H1 (cell line): ENCODE results near the gene LUZP1. TPM values are rescaled to one million over a fixed set of nuclear protein-coding genes. Genes with fewer than 3 reads are reported as not detected.
"Not testable (repeated sequence)": the region's sequence is repeated elsewhere in the genome, so short reads cannot be mapped to it uniquely, and the experiment has no call there.

Experiments
- CTCF ChIA-PET: fragments of 300-600 bp; sonication (Branson Sonifier 250); formaldehyde crosslinking; loops from one replicate; lab custom pipeline; 2021; ENCODE audit not compliant: partially characterized antibody; lab: Charles Lee
- POLR2A ChIA-PET: fragments of 300-600 bp; sonication (Branson Sonifier 250); formaldehyde crosslinking; loops from one replicate; lab custom pipeline; 2021; ENCODE audit warnings: inconsistent platforms; ENCODE audit not compliant: partially characterized antibody; lab: Charles Lee
- DNase-seq, 2 experiments: peaks; one replicate each; pipeline versions ENCODE4 v3.0.0 to v3.0.0-alpha.2; 2010 to 2022; ENCODE audit warnings: low spot score in 2 of 2, low read depth in 1 of 2, mixed read lengths in 1 of 2
- FAIRE-seq: peaks from 2 replicates; lab custom pipeline; 2011; peaks lifted over from hg19 to GRCh38; lab: Jason Lieb, UNC
- H2AFZ ChIP-seq: 2 replicates; pipeline ENCODE4 v1.8.1; 2012; ENCODE audit warnings: low read length, inconsistent platforms
- H2AK5ac ChIP-seq: 2 replicates; pipeline ENCODE4 v1.6.1; 2013; ENCODE audit warnings: low read depth, low read length
- H2BK120ac ChIP-seq: replicated peaks from 2 replicates; pipeline ENCODE3; 2013; ENCODE audit warnings: low read depth, low read length, inconsistent platforms
- H2BK12ac ChIP-seq: 2 replicates; pipeline ENCODE4 v1.6.1; 2013; ENCODE audit warnings: low read depth, low read length
- H2BK15ac ChIP-seq: 2 replicates; pipeline ENCODE4 v1.6.1; 2013; ENCODE audit warnings: low read length
- H2BK20ac ChIP-seq: 2 replicates; pipeline ENCODE4 v1.6.1; 2013; ENCODE audit warnings: low read length
- H2BK5ac ChIP-seq: 2 replicates; pipeline ENCODE4 v1.6.1; 2013; ENCODE audit warnings: low read depth, low read length
- H3K14ac ChIP-seq: 2 replicates; pipeline ENCODE4 v1.6.1; 2013; ENCODE audit warnings: inconsistent platforms; ENCODE audit not compliant: insufficient read length
- H3K18ac ChIP-seq: 2 replicates; pipeline ENCODE4 v1.6.1; 2013; ENCODE audit warnings: low read length; ENCODE audit errors: extremely low read depth
- H3K23ac ChIP-seq: 2 replicates; pipeline ENCODE4 v1.6.1; 2013; ENCODE audit warnings: inconsistent platforms; ENCODE audit not compliant: insufficient read length
- H3K23me2 ChIP-seq: 2 replicates; pipeline ENCODE4 v1.6.1; 2013; ENCODE audit warnings: low read depth, low read length
- H3K27ac ChIP-seq: 2 replicates; pipeline ENCODE4 v1.6.1; 2011; ENCODE audit warnings: low read depth, low read length, inconsistent platforms
- H3K27me3 ChIP-seq, 4 experiments: replicated peaks in 1 of 4; 1 replicate in 1 of 4; 2 replicates in 3 of 4; pipeline versions ENCODE4 v1.6.1 to v1.8.1; 2011 to 2013; ENCODE audit warnings: low read length in 3 of 4, mild to moderate bottlenecking in 3 of 4, inconsistent platforms in 2 of 4, mixed read lengths in 2 of 4, moderate library complexity in 1 of 4; ENCODE audit not compliant: control insufficient read depth in 3 of 4, insufficient read depth in 3 of 4; ENCODE audit errors: extremely low read depth in 1 of 4
- H3K36me3 ChIP-seq, 4 experiments: 2 replicates each; pipeline versions ENCODE4 v1.6.1 to v1.8.1; 2011 to 2013; ENCODE audit warnings: mild to moderate bottlenecking in 4 of 4, low read length in 3 of 4, moderate library complexity in 2 of 4, control low read depth in 1 of 4, inconsistent platforms in 1 of 4; ENCODE audit not compliant: insufficient read depth in 4 of 4, control insufficient read depth in 2 of 4
- H3K4ac ChIP-seq: replicated peaks from 2 replicates; pipeline ENCODE3; 2013; ENCODE audit warnings: low read length, low read depth, mixed read lengths, inconsistent platforms; ENCODE audit not compliant: insufficient read length
- H3K4me1 ChIP-seq, 4 experiments: replicated peaks in 1 of 4; 1 replicate in 1 of 4; 2 replicates in 3 of 4; pipeline versions ENCODE4 v1.6.1 to v1.8.1; 2011 to 2013; ENCODE audit warnings: low read length in 3 of 4, inconsistent platforms in 2 of 4, mixed read lengths in 1 of 4; ENCODE audit not compliant: insufficient read depth in 4 of 4, control insufficient read depth in 3 of 4
- H3K4me2 ChIP-seq, 2 experiments: 2 replicates each; pipeline versions ENCODE4 v1.6.1 to v1.8.1; 2011 to 2013; ENCODE audit warnings: low read depth in 2 of 2, low read length in 2 of 2, control low read depth in 1 of 2, inconsistent platforms in 1 of 2, mild to moderate bottlenecking in 1 of 2; ENCODE audit not compliant: insufficient read depth in 1 of 2
- H3K4me3 ChIP-seq, 4 experiments: fragments of 200-600, 300-600 bp in 1 of 4; sonication (generic), shearing (Covaris generic), sonication (Bioruptor Twin) in 1 of 4; 2 replicates each; pipeline versions ENCODE4 v1.5.1 to v1.8.1; 2011 to 2016; ENCODE audit warnings: low read length in 4 of 4, low read depth in 3 of 4, control low read depth in 2 of 4, inconsistent platforms in 2 of 4, mild to moderate bottlenecking in 2 of 4, mixed read lengths in 1 of 4, moderate library complexity in 1 of 4; ENCODE audit not compliant: insufficient read depth in 2 of 4; ENCODE audit errors: extremely low read depth in 1 of 4
- H3K56ac ChIP-seq: replicated peaks from 2 replicates; pipeline ENCODE3; 2013; ENCODE audit warnings: low read depth, mild to moderate bottlenecking, mixed read lengths, low read length, inconsistent platforms; ENCODE audit not compliant: insufficient read length
- H3K79me1 ChIP-seq: 2 replicates; pipeline ENCODE4 v1.6.1; 2013; ENCODE audit warnings: low read depth, low read length, control low read depth
- H3K79me2 ChIP-seq, 2 experiments: 2 replicates each; pipeline versions ENCODE4 v1.6.1 to v1.8.1; 2012 to 2013; ENCODE audit warnings: low read length in 2 of 2, mild to moderate bottlenecking in 2 of 2, inconsistent platforms in 1 of 2; ENCODE audit not compliant: insufficient read depth in 2 of 2, control insufficient read depth in 1 of 2
- H3K9ac ChIP-seq, 4 experiments: replicated peaks in 1 of 4; 1 replicate in 1 of 4; 2 replicates in 3 of 4; pipeline versions ENCODE4 v1.6.1 to v1.8.1; 2011 to 2013; ENCODE audit warnings: low read depth in 3 of 4, low read length in 3 of 4, control low read depth in 2 of 4, mild to moderate bottlenecking in 2 of 4, moderate library complexity in 2 of 4, inconsistent platforms in 1 of 4; ENCODE audit errors: extremely low read depth in 1 of 4
- H3K9me3 ChIP-seq, 2 experiments: 2 replicates each; pipeline versions ENCODE4 v1.6.1 to v1.8.1; 2012 to 2013; ENCODE audit warnings: mild to moderate bottlenecking in 2 of 2, moderate library complexity in 2 of 2, control low read depth in 1 of 2, inconsistent platforms in 1 of 2, low read depth in 1 of 2, low read length in 1 of 2, mixed read lengths in 1 of 2; ENCODE audit not compliant: insufficient read depth in 2 of 2
- H4K20me1 ChIP-seq, 2 experiments: replicated peaks in 1 of 2; 2 replicates each; pipeline versions ENCODE3 to v1.8.1; 2011 to 2013; ENCODE audit warnings: inconsistent platforms in 2 of 2, low read length in 2 of 2, mild to moderate bottlenecking in 1 of 2; ENCODE audit not compliant: insufficient read depth in 2 of 2, control insufficient read depth in 1 of 2
- H4K5ac ChIP-seq: 2 replicates; pipeline ENCODE4 v1.6.1; 2013; ENCODE audit warnings: low read length, low read depth, mixed read lengths, inconsistent platforms; ENCODE audit not compliant: insufficient read length
- H4K8ac ChIP-seq: 2 replicates; pipeline ENCODE4 v1.8.0; 2013; ENCODE audit warnings: mild to moderate bottlenecking, moderate library complexity, low read length, inconsistent platforms; ENCODE audit not compliant: insufficient read depth; ENCODE audit errors: extremely low read depth
- H4K91ac ChIP-seq: replicated peaks from 2 replicates; pipeline ENCODE3; 2013; ENCODE audit warnings: low read length, mixed read lengths, inconsistent platforms; ENCODE audit not compliant: insufficient read length
- WGBS, 2 experiments: shearing (Covaris generic) in 1 of 2; methylation state at CpG; one replicate each; pipeline versions ENCODE4 v1.1.6 to v1.1.7; 2013 to 2015; ENCODE audit warnings: low lambda C conversion rate in 2 of 2, mixed read lengths in 2 of 2, inconsistent platforms in 1 of 2, low coverage in 1 of 2, missing lambda C conversion rate in 1 of 2; ENCODE audit not compliant: insufficient replicate concordance in 2 of 2, insufficient coverage in 1 of 2, insufficient read length in 1 of 2; ENCODE audit errors: extremely low coverage in 1 of 2, missing lambda C conversion rate in 1 of 2; 5-methylcytosine and 5-hydroxymethylcytosine counted together
- polyA plus RNA-seq, 7 experiments: library from polyadenylated mRNA; depleted of rRNA in 3 of 7; stranded (reverse) in 5 of 7; unstranded in 2 of 7; fragments of >200 nt in 5 of 7; fragments of 200-250 nt in 2 of 7; gene quantifications; 1 replicate in 5 of 7; 2 replicates in 1 of 7; 4 replicates in 1 of 7; pipeline versions ENCODE4 v1.2.1 to v1.2.3, GENCODE V29; 2011 to 2013; ENCODE audit warnings: missing spikeins in 2 of 7, mixed read lengths in 2 of 7
- total RNA-seq: library from RNA; stranded (reverse); fragmentation: NEBNext Ultra II Directional; extraction: Animal tissue kit (Norgen Biotek cat#: 25700); gene quantifications from 2 replicates; pipeline ENCODE4 v1.2.1, GENCODE V29; 2021

LUZP1 gene
- total and polyA plus RNA-seq, 2 of the 8 experiments (the other 6 are each of a cell fraction or from before 2014, with no cell fraction given) = 14.0 to 60.5 TPM

DNA sequence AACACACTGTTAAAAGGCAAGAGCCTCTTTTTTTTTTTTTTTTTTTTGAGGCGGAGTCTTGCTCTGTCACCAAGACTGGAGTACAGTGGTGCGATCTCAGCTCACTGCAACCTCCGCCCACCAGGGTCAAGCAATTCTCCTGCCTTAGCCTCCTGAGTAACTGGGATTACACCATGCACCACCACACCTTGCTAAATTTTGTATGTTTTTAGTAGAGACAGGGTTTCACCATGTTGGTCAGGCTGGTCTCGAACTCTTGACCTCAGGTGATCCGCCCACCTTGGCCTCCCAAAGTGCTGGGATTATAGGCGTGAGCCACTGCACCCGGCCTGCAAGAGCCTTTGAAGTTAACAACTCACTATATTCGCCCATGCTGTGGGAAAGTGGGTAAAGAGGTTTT is 39.1 kb upstream of the LUZP1 start:
- H4K8ac ChIP-seq, H3K18ac ChIP-seq, H3K79me2 ChIP-seq, H3K9ac ChIP-seq, H3K23ac ChIP-seq, H2BK20ac ChIP-seq, H2BK15ac ChIP-seq, H2BK12ac ChIP-seq, H4K91ac ChIP-seq, H4K20me1 ChIP-seq, H3K36me3 ChIP-seq, H3K4me1 ChIP-seq, H4K5ac ChIP-seq, H2AK5ac ChIP-seq, H3K79me1 ChIP-seq, H3K56ac ChIP-seq, H2BK120ac ChIP-seq, H3K27me3 ChIP-seq, H2BK5ac ChIP-seq, H3K9me3 ChIP-seq, H2AFZ ChIP-seq, FAIRE-seq, H3K4ac ChIP-seq, H3K4me3 ChIP-seq, DNase-seq, H3K27ac ChIP-seq, H3K23me2 ChIP-seq, H3K14ac ChIP-seq, H3K4me2 ChIP-seq: not testable (repeated sequence)
- CTCF ChIA-PET = interaction anchor here (0.7 to 1.3 kb wide), 3 partner anchors 8 to 44 kb away, joined by 4 to 7 read pairs (median 5); no protein-coding TSS in a partner anchor
- 88% methylated on average over 7 of the region's 8 CpGs; no CpG with 5 or more reads in 1 of the 2 experiments for WGBS, 2 experiments
- POLR2A ChIA-PET = interaction anchor here (0.6 to 0.8 kb wide), 2 partner anchors 23 to 119 kb away, joined by 3 read pairs; no protein-coding TSS in a partner anchor
